B cell (primary cell): Measurements from ENCODE around the gene TNFSF8. TPM values are rescaled to one million over a fixed set of nuclear protein-coding genes. Genes with fewer than 3 reads are reported as not detected.

Source experiments
- ATAC-seq: fragments of 200-7000 bp; cut with Tn5 transposase; one replicate; pipeline ENCODE4 v1.10.0; 2021; ENCODE audit warnings: low read depth, mild to moderate bottlenecking, moderate number of reproducible peaks, moderate library complexity
- CTCF ChIA-PET: fragments of 350-600 bp; sonication (Branson Sonifier 250); formaldehyde crosslinking; loops from one replicate; lab custom pipeline; 2021; ENCODE audit warnings: antibody characterized with exemption, inconsistent platforms; lab: Charles Lee
- POLR2A ChIA-PET: fragments of 350-600 bp; sonication (Branson Sonifier 250); formaldehyde crosslinking; loops from one replicate; lab custom pipeline; 2021; ENCODE audit warnings: antibody characterized with exemption; lab: Charles Lee
- DNase-seq: peaks from one replicate; pipeline ENCODE4 v3.0.0; 2013
- H2AFZ ChIP-seq: 2 replicates; pipeline ENCODE4 v1.6.1; 2012; ENCODE audit warnings: mild to moderate bottlenecking, low read depth, low read length; ENCODE audit not compliant: insufficient read depth, poor library complexity, severe bottlenecking
- H3K27ac ChIP-seq, 2 donors: 1 replicate in 1 of 2; 2 replicates in 1 of 2; pipeline ENCODE4 v1.5.1; 2012 to 2013; ENCODE audit warnings: low read length in 2 of 2, mild to moderate bottlenecking in 2 of 2, moderate library complexity in 1 of 2
- H3K27me3 ChIP-seq, 4 experiments: fragments of 200-600 bp in 1 of 4; sonication (generic) in 1 of 4; replicated peaks in 1 of 4; 1 replicate in 2 of 4; 2 replicates in 2 of 4; pipeline versions ENCODE4 v1.6.1 to v1.7.0; 2013 to 2016; ENCODE audit warnings: low read length in 3 of 4, mild to moderate bottlenecking in 2 of 4, mixed read lengths in 1 of 4, moderate library complexity in 1 of 4; ENCODE audit not compliant: insufficient read depth in 4 of 4, control insufficient read depth in 3 of 4; ENCODE audit errors: control extremely low read depth in 1 of 4
- H3K36me3 ChIP-seq, 2 experiments: replicated peaks in 1 of 2; 1 replicate in 1 of 2; 2 replicates in 1 of 2; pipeline versions ENCODE4 v1.6.1 to v1.7.1; 2013; ENCODE audit warnings: low read length in 1 of 2; ENCODE audit not compliant: insufficient read depth in 2 of 2, control insufficient read depth in 1 of 2; ENCODE audit errors: control extremely low read depth in 1 of 2, extremely low read depth in 1 of 2
- H3K4me1 ChIP-seq, 2 donors: fragments of 200-600 bp in 1 of 2; sonication (generic) in 1 of 2; 1 replicate in 1 of 2; 2 replicates in 1 of 2; pipeline versions ENCODE4 v1.5.1 to v1.6.1; 2013 to 2017; ENCODE audit warnings: low read length in 2 of 2; ENCODE audit not compliant: control insufficient read depth in 2 of 2, insufficient read depth in 2 of 2
- H3K4me2 ChIP-seq: replicated peaks from 2 replicates; pipeline ENCODE3; 2012; ENCODE audit warnings: mild to moderate bottlenecking, low read depth, low read length; ENCODE audit not compliant: poor library complexity, severe bottlenecking
- H3K4me3 ChIP-seq, 5 experiments: fragments of 200-600 bp in 1 of 5; sonication (generic) in 1 of 5; 1 replicate in 3 of 5; 2 replicates in 2 of 5; pipeline versions ENCODE4 v1.5.1 to v1.7.0; 2011 to 2016; ENCODE audit warnings: low read length in 4 of 5, mild to moderate bottlenecking in 4 of 5, low read depth in 2 of 5, control low read depth in 1 of 5, moderate library complexity in 1 of 5; ENCODE audit not compliant: insufficient read depth in 1 of 5; ENCODE audit errors: control extremely low read depth in 1 of 5, extremely low read depth in 1 of 5
- H3K79me2 ChIP-seq: fragments of 200-600 bp; sonication (generic); one replicate; pipeline ENCODE4 v1.6.0; 2016; ENCODE audit warnings: low read length; ENCODE audit not compliant: control insufficient read depth, insufficient read depth
- H3K9ac ChIP-seq: fragments of 200-600 bp; sonication (generic); 2 replicates; pipeline ENCODE4 v1.6.1; 2017; ENCODE audit warnings: mild to moderate bottlenecking, low read length, moderate library complexity
- H3K9me3 ChIP-seq, 3 donors: one replicate each; pipeline versions ENCODE4 v1.6.1 to v1.7.1; 2013; ENCODE audit warnings: low read length in 2 of 3; ENCODE audit not compliant: control insufficient read depth in 2 of 3, insufficient read depth in 1 of 3; ENCODE audit errors: control extremely low read depth in 1 of 3
- H4K20me1 ChIP-seq: 2 replicates; pipeline ENCODE4 v1.6.0; 2012; ENCODE audit warnings: mild to moderate bottlenecking, low read length; ENCODE audit not compliant: insufficient read depth, control insufficient read depth, poor library complexity, severe bottlenecking
- H3K27ac Mint-ChIP-seq: one replicate; pipeline ENCODE4 v1.8.0; 2021; ENCODE audit warnings: mixed read lengths
- H3K27me3 Mint-ChIP-seq: one replicate; pipeline ENCODE4 v1.8.0; 2021; ENCODE audit warnings: mixed read lengths
- H3K4me1 Mint-ChIP-seq: one replicate; pipeline ENCODE4 v1.8.0; 2021; ENCODE audit warnings: mixed read lengths
- H3K4me3 Mint-ChIP-seq: one replicate; pipeline ENCODE4 v1.8.0; 2021; ENCODE audit warnings: mixed read lengths
- H3K9me3 Mint-ChIP-seq: one replicate; pipeline ENCODE4 v1.8.0; 2022; ENCODE audit warnings: mixed read lengths; ENCODE audit not compliant: insufficient read depth
- EZH2 ChIP-seq: IDR thresholded peaks from 2 replicates; pipeline ENCODE4 v1.6.1; 2012; ENCODE audit warnings: borderline replicate concordance, low read depth, mild to moderate bottlenecking, moderate library complexity, low read length; ENCODE audit not compliant: insufficient read depth, poor library complexity, severe bottlenecking
- WGBS: methylation state at CpG from one replicate; pipeline ENCODE4 v1.1.5; 2013; ENCODE audit warnings: missing lambda C conversion rate; ENCODE audit not compliant: insufficient coverage; 5-methylcytosine and 5-hydroxymethylcytosine counted together
- intact Hi-C: fragments of 100-400 bp; cut with micrococcal nuclease; formaldehyde crosslinking; loops from one replicate; pipeline ENCODE4 v1.10.0; 2022
- polyA plus RNA-seq: library from polyadenylated mRNA; depleted of rRNA; stranded (reverse); fragments of >200 nt; gene quantifications from 2 replicates; pipeline ENCODE4 v1.2.3, GENCODE V29; 2012
- total RNA-seq, 2 donors: library from RNA; stranded (reverse); fragments of 120-200 nt in 1 of 2; gene quantifications; 1 replicate in 1 of 2; 2 replicates in 1 of 2; pipeline versions ENCODE4 v1.2.3 to v1.2.4, GENCODE V29; 2013 to 2022
- TF ChIP-seq, protein P1 (sequence below): fragments of 200-600 bp; IDR thresholded peaks from one replicate; pipeline ENCODE4 v1.8.0; 2022; ENCODE audit warnings: antibody characterized with exemption, mild to moderate bottlenecking

TNFSF8 gene
- total and polyA plus RNA-seq, 2 donors (not counting 1 experiment from before 2014, with no cell fraction given), result 1.6 to 2.6 TPM

DNA sequence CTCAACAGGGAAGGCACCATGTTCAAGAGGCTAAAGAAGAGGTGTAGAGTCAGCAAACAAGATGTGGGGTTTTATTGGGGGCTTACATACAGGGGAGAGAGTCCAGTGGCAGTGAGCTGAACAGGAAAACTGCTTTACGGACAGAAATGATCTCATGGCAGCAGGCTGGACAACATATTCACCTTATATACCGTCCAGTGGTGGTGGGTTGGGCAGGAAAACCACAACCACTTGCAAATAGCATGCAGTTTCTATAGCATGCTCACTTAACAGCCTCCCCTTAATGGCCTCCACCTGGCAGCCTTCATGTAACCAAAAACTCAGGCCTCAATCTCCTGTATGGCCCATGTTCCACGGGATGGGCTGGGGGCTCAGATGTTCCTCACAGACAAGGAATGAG is 5.4 kb downstream of the TNFSF8 start:
- Histone ChIP-seq H3K27ac (no peak overlapping the region), H3K4me1 (peaks cover 40 to 43% of the 10 kb centered on the region in 2 donors), H4K20me1 (no peaks in the 10 kb centered on the region), H3K9me3 (no peaks in the 10 kb centered on the region), H2AFZ (no peak overlapping the region), H3K27me3 (peaks cover 0 to 6% (median 3%) of the 10 kb centered on the region in 4 experiments), H3K9ac (no peak overlapping the region), H3K79me2 (peaks cover 25% of the 10 kb centered on the region), H3K36me3 (no peaks in the 10 kb centered on the region), H3K4me3 (no peak overlapping the region), H3K4me2 (no peak overlapping the region)
- DNase-seq (no peak), ATAC-seq (no peak)
- Mint-ChIP-seq H3K27me3 (peaks cover 33% of the 10 kb centered on the region), H3K9me3 (no peaks in the 10 kb centered on the region), H3K27ac (no peak overlapping the region), H3K4me1 (peaks cover 51% of the 10 kb centered on the region), H3K4me3 (no peak overlapping the region)
- ChIA-PET CTCF (interaction anchor here (3.3 kb wide), 1 partner anchor 15 kb away, joined by 10 read pairs; no protein-coding TSS in a partner anchor), POLR2A (no interaction called here)
- intact Hi-C loops, result no loop called here
- TF ChIP-seq EZH2, result no peak
- TF ChIP-seq, protein P1, sequence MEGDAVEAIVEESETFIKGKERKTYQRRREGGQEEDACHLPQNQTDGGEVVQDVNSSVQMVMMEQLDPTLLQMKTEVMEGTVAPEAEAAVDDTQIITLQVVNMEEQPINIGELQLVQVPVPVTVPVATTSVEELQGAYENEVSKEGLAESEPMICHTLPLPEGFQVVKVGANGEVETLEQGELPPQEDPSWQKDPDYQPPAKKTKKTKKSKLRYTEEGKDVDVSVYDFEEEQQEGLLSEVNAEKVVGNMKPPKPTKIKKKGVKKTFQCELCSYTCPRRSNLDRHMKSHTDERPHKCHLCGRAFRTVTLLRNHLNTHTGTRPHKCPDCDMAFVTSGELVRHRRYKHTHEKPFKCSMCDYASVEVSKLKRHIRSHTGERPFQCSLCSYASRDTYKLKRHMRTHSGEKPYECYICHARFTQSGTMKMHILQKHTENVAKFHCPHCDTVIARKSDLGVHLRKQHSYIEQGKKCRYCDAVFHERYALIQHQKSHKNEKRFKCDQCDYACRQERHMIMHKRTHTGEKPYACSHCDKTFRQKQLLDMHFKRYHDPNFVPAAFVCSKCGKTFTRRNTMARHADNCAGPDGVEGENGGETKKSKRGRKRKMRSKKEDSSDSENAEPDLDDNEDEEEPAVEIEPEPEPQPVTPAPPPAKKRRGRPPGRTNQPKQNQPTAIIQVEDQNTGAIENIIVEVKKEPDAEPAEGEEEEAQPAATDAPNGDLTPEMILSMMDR, result no peak
- 0% methylated on average over 1 of the region's 3 CpGs for WGBS

DNA sequence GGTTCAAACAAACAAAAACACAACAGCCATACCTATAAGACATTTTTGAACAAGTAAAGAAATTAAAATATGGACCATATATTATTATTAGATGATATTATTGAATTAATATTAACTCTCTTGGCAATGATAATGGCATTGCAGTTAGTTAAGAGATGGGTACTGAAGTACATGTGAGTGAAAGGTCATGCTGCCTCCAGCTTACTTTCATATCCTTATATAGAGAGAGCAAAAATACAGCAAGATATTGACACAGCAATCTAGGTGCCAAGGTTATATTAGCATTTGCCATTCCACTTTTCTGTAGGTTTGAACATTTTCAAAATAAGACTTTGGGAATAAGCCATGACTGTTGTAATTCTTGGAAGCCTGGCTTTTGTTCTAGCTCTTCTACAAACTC is 6.1 kb downstream of the TNFSF8 start:
- H3K4me1 Mint-ChIP-seq, result peaks cover 48% of the 10 kb centered on the region
- Histone ChIP-seq H3K9ac (no peak overlapping the region), H4K20me1 (no peaks in the 10 kb centered on the region), H3K27me3 (peaks cover 0 to 6% (median 3%) of the 10 kb centered on the region in 4 experiments), H3K4me1 (peaks cover 37 to 38% of the 10 kb centered on the region in 2 donors), H3K79me2 (peaks cover 25% of the 10 kb centered on the region), H3K4me3 (no peak overlapping the region), H3K4me2 (no peak overlapping the region), H3K9me3 (no peaks in the 10 kb centered on the region), H3K36me3 (no peaks in the 10 kb centered on the region), H2AFZ (no peak overlapping the region), H3K27ac (no peak overlapping the region)
- no peak overlapping the region for H3K27ac Mint-ChIP-seq
- ChIA-PET POLR2A (no interaction called here), CTCF (interaction anchor here (3.3 kb wide), 1 partner anchor 14 kb away, joined by 10 read pairs; no protein-coding TSS in a partner anchor)
- TF ChIP-seq, protein P1, result no peak
- intact Hi-C loops, result loop anchor here (5.0 kb wide), 1 partner anchor 88 kb away; no protein-coding TSS in a partner anchor
- H3K4me3 Mint-ChIP-seq, result no peak overlapping the region
- ATAC-seq (no peak), DNase-seq (no peak)
- peaks cover 33% of the 10 kb centered on the region for H3K27me3 Mint-ChIP-seq
- H3K9me3 Mint-ChIP-seq, result no peaks in the 10 kb centered on the region
